Fibroblast of pulmonary artery (primary cell): ENCODE results near the gene CFAP251.

ENCODE experiments used
- DNase-seq: peaks from one replicate; pipeline ENCODE4 v3.0.0-alpha.2; 2010; ENCODE audit warnings: low read depth
- H3K4me3 ChIP-seq: replicated peaks from 2 replicates; pipeline ENCODE4 v1.5.1; 2011; ENCODE audit warnings: low read depth, mild to moderate bottlenecking, control low read depth, low read length, moderate library complexity
- CTCF ChIP-seq: IDR thresholded peaks from 2 replicates; pipeline ENCODE4 v1.5.1; 2011; ENCODE audit warnings: mild to moderate bottlenecking, control low read depth, low read length, inconsistent platforms; ENCODE audit errors: missing control alignments

The CFAP251 gene

DNA sequence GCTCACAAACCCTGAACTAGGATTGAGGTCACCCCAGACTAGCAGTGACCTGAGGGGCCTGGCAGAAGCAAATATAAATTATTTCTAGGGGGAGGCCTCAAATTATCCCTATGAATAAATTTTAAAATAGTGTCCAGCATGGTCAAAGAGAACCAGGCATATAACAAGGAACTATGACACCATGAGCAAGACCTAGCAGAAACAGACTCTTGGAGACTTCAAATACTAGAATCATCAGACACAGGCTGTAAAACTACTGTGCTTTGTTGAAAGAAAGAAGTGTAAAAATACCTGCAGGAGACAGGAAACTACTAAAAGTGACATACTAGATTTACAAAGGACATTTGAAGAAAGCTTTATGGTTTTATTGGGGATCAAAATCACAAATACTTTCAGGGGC is 100.1 kb downstream of the CFAP251 start:
- no peak for DNase-seq
- no peak for TF ChIP-seq CTCF
- no peak overlapping the region for H3K4me3 ChIP-seq

DNA sequence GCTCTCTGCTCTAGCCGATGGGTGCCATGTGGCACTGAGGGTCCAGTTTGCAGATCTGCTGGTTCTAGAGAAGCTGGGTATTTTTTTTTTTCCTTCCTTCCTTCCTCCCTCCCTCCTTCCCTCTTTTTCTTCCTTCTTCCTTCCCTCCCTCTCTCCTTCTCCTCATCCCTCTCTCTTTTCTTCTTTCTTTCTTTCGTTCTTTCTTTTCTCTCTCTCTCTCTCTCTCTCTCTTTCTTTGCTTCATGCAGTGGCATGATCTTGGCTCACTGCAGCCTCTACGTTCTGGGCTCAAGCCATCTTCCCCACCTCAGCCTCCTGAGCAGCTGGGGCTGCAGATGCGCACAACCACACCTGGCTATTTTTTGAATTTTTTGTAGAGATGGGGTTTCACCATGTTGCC is 100.5 kb downstream of the CFAP251 start:
- no peak for DNase-seq
- no peak for TF ChIP-seq CTCF
- no peak overlapping the region for H3K4me3 ChIP-seq

DNA sequence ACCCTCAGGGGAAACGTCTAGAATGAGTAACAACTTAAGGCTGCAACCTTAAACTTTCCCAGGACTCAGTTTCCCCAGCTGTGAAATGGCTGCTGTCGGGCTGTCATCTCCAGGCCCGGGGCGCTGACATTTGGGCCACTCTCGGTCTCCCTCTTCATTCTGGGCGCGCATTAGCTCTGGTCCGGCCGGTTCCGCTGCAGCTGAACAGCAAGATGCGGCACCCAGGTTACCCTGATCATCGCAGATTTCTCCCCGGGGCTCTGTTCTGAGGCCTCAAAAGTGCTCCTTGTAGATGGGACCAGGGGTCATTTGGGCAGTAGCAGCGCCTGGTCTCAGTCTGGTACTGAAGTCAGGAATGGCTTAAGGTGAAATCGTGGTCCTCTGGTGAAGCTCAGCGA is 102.4 kb downstream of the CFAP251 start:
- DNase-seq, result no peak
- no peak for TF ChIP-seq CTCF
- H3K4me3 ChIP-seq, result peak overlapping the region; percentile 59

DNA sequence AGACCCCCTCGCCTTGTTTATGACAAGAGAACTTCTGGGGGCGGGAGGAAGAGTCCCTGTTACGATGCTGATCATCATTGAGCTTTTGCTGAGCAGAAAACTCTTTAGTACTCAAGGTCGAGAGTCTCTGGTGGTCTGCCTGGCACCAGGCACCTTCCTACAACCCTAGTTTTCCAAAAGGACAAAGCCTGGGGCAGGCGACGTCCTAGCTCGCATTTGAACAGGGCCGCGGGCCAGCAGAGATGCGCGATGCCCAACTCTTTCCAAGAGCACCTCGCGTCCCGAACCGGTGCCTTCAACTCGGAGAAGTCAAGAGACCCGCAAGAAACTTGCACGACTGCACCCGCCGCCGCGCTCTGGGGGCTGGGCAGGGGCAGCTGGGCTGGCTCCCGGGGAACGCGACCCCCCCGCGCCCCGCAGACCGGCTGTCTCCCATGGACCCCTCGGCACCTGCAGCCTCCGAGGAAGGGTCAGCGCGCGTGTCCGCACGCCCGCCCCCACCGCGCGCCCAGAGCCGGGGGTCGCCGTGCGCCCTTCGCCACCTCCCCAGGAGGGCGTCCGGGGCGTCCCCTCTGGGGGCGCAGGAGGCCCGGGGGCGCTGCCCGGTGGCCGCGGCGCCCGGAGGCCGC is 102.9 kb downstream of the CFAP251 start:
- peak overlapping the region; percentile 59 for H3K4me3 ChIP-seq
- DNase-seq, result peak; percentile 25
- no peak for TF ChIP-seq CTCF

- peak; percentile 81 for DNase-seq
- H3K4me3 ChIP-seq, result peak within 1 kb of the TSS; percentile 59
- TF ChIP-seq CTCF, result no peak
Measured at GRCh38 chr12:122021822-122022392, 103.5 kb downstream of the CFAP251 start, which contains the start of gene BCL7A. Gene BCL7A (plus strand): TSS chr12:122021884. CDS start chr12:122022092, 208 bp downstream.

DNA sequence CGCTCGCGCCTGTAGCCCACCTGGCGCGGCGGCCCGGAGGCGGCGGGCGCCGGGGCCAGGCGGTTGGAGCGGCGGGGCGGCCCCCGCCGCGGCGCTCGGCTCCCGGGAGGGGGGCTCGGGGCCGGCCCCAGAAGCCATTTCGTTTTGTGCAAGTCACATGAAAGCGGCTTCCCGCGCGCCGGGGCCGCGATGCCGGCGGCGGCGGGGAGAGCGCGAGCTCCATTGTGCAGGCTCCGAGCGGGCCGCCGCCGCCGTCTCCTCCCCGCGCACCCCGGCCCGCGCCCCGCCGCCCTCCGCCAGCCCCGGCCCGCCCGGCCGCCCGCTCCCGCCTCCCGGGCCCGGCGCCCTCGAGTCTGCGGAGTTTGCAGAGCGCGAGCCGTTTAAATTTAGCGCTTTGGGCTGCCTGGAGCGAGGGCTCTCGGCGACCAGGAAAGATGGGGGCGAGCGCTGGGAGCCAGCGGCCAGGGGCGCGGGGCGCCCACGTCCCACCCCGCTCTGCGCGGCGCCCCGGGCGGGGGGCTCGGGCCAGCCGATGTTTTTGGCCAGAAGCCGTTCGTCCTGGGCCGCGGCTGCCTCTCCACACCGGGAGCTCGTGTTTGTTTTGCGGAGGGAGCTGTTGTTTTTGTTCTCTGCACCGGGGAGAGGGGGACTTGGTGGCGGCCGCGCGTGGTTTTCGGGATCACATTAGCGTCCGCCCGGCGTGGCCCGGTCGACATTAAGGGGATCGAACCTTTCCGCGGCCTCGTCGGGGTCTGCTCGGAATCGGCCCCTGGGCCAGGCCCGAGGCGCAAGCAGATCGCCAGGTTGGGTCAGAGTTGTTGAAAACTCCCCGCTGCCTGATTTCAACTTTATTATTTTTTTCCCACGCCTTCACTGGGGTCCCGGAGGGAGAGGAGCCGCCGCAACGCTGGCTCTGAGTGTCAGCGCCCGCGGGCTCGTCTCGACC is 104.3 kb downstream of the CFAP251 start:
- peak; percentile 11 for DNase-seq
- peak overlapping the region; percentile 59 for H3K4me3 ChIP-seq
- no peak for TF ChIP-seq CTCF
